K562 (cell line): ENCODE data around the gene SPTBN4. TPM values are rescaled to one million over a fixed set of nuclear protein-coding genes. Genes with fewer than 3 reads are reported as not detected.

Source experiments
- E2F6 ChIP-seq, 2 experiments: IDR thresholded peaks; 2 replicates each; pipeline ENCODE4 v1.6.1; 2011; ENCODE audit warnings: borderline replicate concordance in 1 of 2, control low read depth in 1 of 2, low read depth in 1 of 2, low read length in 1 of 2, mild to moderate bottlenecking in 1 of 2, mixed read lengths in 1 of 2, moderate library complexity in 1 of 2; ENCODE audit not compliant: insufficient read depth in 1 of 2, insufficient read length in 1 of 2, poor library complexity in 1 of 2, severe bottlenecking in 1 of 2; ENCODE audit errors: extremely low read depth in 1 of 2
- GTF2E2 ChIP-seq: fragments of 200-800 bp; sonication (Bioruptor generic); IDR thresholded peaks from 2 replicates; pipeline ENCODE4 v1.6.1; 2016; ENCODE audit warnings: missing genetic modification characterization, missing compliant biosample characterization
- POU5F1 ChIP-seq: fragments of 150-350 bp; IDR thresholded peaks from 2 replicates; pipeline ENCODE4 v1.6.1; 2014; ENCODE audit warnings: borderline replicate concordance, low read length, low read depth, mild to moderate bottlenecking; ENCODE audit not compliant: partially characterized antibody
- ZHX1 ChIP-seq: fragments of 150-350 bp; conservative IDR thresholded peaks from 2 replicates; pipeline ENCODE4 v1.6.1; 2014; ENCODE audit warnings: low read length
- polyA plus RNA-seq, 8 experiments: library from polyadenylated mRNA; depleted of rRNA in 4 of 8; stranded (reverse) in 5 of 8; unstranded in 3 of 8; fragments of >200 nt; fragmentation: Nextera tagmentation in 2 of 8; fragmentation: Illumina TruSeq in 1 of 8; extraction: Ambion mirVana in 2 of 8; extraction: Trizol in 1 of 8; gene quantifications; 2 replicates each; pipeline versions ENCODE4 v1.2.1 to v1.2.3, GENCODE V29; 2011 to 2014; ENCODE audit warnings: inconsistent platforms in 1 of 8, missing spikeins in 1 of 8
- total RNA-seq, 7 experiments: library from RNA; depleted of rRNA in 6 of 7; stranded (reverse); fragments of >200 nt in 6 of 7; fragmentation: Illumina TruSeq in 2 of 7; extraction: Trizol in 2 of 7; gene quantifications; 2 replicates each; pipeline versions ENCODE4 v1.2.1 to v1.2.3, GENCODE V29; 2011 to 2021; ENCODE audit warnings: low replicate concordance in 1 of 7
- TF ChIP-seq, protein P1 (sequence below): sonication (generic); formaldehyde crosslinking; IDR thresholded peaks from 2 replicates; pipeline ENCODE4 v1.9.0; 2022; ENCODE audit warnings: mild to moderate bottlenecking, missing genetic modification reagents
- TF ChIP-seq, protein P2 (sequence below): IDR thresholded peaks from 3 replicates; pipeline ENCODE4 v1.6.1; 2011; ENCODE audit warnings: borderline replicate concordance, mild to moderate bottlenecking, moderate library complexity; ENCODE audit not compliant: insufficient read length; ENCODE audit errors: extremely low read depth
- TF ChIP-seq, protein P3 (sequence below), 2 experiments: fragments of 450-650 bp; IDR thresholded peaks; 2 replicates each; pipeline ENCODE4 v1.6.1; 2016; ENCODE audit warnings: mild to moderate bottlenecking in 2 of 2, borderline replicate concordance in 1 of 2, low read depth in 1 of 2, moderate library complexity in 1 of 2

Gene SPTBN4
- total and polyA plus RNA-seq, 9 of the 15 experiments (the other 6 are each of a cell fraction or from before 2014, with no cell fraction given) = 0.01 to 1.5 (median 0.86) TPM

- TF ChIP-seq, protein P1, sequence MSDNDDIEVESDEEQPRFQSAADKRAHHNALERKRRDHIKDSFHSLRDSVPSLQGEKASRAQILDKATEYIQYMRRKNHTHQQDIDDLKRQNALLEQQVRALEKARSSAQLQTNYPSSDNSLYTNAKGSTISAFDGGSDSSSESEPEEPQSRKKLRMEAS (CRISPR knock-in tag) = peak; percentile 83
- TF ChIP-seq ZHX1 = 0 out of 2 replicates have a peak, but pooled peaks have one; percentile 38
- TF ChIP-seq, protein P2, sequence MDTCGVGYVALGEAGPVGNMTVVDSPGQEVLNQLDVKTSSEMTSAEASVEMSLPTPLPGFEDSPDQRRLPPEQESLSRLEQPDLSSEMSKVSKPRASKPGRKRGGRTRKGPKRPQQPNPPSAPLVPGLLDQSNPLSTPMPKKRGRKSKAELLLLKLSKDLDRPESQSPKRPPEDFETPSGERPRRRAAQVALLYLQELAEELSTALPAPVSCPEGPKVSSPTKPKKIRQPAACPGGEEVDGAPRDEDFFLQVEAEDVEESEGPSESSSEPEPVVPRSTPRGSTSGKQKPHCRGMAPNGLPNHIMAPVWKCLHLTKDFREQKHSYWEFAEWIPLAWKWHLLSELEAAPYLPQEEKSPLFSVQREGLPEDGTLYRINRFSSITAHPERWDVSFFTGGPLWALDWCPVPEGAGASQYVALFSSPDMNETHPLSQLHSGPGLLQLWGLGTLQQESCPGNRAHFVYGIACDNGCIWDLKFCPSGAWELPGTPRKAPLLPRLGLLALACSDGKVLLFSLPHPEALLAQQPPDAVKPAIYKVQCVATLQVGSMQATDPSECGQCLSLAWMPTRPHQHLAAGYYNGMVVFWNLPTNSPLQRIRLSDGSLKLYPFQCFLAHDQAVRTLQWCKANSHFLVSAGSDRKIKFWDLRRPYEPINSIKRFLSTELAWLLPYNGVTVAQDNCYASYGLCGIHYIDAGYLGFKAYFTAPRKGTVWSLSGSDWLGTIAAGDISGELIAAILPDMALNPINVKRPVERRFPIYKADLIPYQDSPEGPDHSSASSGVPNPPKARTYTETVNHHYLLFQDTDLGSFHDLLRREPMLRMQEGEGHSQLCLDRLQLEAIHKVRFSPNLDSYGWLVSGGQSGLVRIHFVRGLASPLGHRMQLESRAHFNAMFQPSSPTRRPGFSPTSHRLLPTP = peak; percentile 35
- TF ChIP-seq POU5F1 = no peak
- TF ChIP-seq, protein P3, sequence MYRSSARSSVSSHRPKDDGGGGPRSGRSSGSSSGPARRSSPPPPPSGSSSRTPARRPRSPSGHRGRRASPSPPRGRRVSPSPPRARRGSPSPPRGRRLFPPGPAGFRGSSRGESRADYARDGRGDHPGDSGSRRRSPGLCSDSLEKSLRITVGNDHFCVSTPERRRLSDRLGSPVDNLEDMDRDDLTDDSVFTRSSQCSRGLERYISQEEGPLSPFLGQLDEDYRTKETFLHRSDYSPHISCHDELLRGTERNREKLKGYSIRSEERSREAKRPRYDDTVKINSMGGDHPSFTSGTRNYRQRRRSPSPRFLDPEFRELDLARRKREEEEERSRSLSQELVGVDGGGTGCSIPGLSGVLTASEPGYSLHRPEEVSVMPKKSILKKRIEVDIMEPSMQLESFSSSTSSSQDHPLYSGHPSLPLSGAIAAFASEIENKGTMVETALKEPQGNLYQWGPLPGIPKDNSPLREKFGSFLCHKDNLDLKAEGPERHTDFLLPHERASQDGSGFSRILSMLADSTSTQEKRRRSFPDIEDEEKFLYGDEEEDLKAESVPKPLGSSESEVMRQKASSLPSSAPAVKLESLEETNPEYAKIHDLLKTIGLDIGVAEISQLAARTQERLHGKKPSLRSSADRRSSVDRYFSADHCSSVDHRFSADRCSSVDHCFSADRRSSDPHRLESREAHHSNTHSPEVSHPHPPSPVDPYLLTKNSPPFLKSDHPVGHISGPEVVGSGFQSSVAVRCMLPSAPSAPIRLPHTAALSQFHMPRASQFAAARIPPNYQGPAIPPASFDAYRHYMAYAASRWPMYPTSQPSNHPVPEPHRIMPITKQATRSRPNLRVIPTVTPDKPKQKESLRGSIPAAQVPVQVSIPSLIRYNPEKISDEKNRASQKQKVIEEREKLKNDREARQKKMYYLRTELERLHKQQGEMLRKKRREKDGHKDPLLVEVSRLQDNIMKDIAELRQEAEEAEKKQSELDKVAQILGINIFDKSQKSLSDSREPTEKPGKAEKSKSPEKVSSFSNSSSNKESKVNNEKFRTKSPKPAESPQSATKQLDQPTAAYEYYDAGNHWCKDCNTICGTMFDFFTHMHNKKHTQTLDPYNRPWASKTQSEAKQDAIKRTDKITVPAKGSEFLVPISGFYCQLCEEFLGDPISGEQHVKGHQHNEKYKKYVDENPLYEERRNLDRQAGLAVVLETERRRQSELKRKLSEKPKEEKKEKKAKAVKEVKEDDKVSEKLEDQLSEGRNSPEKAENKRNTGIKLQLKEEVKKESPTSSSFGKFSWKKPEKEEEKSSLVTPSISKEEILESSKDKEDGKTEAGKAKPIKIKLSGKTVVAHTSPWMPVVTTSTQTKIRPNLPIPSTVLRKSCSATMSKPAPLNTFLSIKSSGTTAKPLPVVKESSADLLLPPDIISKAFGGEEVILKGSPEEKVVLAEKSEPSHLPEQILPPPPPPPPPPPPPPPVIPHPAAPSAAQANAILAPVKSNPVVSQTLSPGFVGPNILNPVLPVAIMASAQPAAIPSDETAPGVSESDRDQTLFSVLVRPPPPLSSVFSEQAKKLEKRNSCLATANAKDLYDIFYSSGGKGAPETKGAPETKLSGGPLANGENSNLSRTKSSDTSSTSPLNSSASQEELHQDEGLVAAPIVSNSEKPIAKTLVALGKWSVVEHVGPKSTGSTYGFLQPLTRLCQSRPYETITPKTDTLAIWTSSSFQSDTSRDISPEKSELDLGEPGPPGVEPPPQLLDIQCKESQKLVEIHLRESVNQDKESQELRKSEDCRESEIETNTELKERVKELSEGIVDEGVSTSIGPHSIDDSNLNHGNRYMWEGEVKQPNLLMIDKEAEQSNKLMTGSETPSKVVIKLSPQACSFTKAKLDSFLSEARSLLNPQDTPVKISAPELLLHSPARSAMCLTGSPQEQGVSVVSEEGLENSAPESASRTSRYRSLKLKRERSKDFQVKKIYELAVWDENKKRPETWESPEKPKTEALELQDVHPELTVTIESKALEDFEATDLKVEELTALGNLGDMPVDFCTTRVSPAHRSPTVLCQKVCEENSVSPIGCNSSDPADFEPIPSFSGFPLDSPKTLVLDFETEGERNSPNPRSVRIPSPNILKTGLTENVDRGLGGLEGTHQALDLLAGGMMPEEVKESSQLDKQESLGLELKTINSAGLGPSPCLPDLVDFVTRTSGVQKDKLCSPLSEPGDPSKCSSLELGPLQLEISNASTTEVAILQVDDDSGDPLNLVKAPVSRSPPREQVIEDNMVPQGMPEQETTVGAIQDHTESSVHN (IDR thresholded peaks at IDR 0.05; ENCODE audit: borderline replicate concordance in 1 of 2, low read depth in 1 of 2) = no peak
- 0 out of 2 replicates have a peak, but pooled peaks have one; percentile 64 for TF ChIP-seq GTF2E2
- TF ChIP-seq E2F6 (IDR thresholded peaks at IDR 0.05; ENCODE audit: borderline replicate concordance in 1 of 2, extremely low read depth in 1 of 2, insufficient read depth in 1 of 2, insufficient read length in 1 of 2, low read depth in 1 of 2, low read length in 1 of 2, poor library complexity in 1 of 2, severe bottlenecking in 1 of 2) = peak in 1 of 2 experiments; percentile 56
Observed at GRCh38 chr19:40425450-40426287, 41.1 kb upstream of the SPTBN4 start, which contains the start of gene SERTAD1 (continued).
